GM13977 (cell line): ENCODE results near the gene TMEM89.

Source experiments
- DNase-seq: peaks from one replicate; pipeline ENCODE4 v3.0.0; 2012; ENCODE audit warnings: low spot score
- in situ Hi-C: fragments of 300-500 bp; cut with MboI; formaldehyde crosslinking; loops from one replicate; pipeline ENCODE4 v1.12.0; 2022; ENCODE audit warnings: low sequenced_read_pairs, low pct_unique_long_range_greater_than_20kb, mixed read lengths, inconsistent platforms; ENCODE audit not compliant: unreplicated experiment
- TF ChIP-seq, protein P1 (sequence below): IDR thresholded peaks from 2 replicates; pipeline ENCODE4 v1.5.1; 2012; ENCODE audit warnings: mild to moderate bottlenecking, control low read depth; ENCODE audit not compliant: insufficient read depth; ENCODE audit errors: extremely low read depth, missing control alignments

TMEM89 gene

GRCh38 chr3:48652923-48653715 lies 31.6 kb upstream of the TMEM89 start:
- in situ Hi-C loops = no loop called here
- DNase-seq = no peak
- TF ChIP-seq, protein P1, sequence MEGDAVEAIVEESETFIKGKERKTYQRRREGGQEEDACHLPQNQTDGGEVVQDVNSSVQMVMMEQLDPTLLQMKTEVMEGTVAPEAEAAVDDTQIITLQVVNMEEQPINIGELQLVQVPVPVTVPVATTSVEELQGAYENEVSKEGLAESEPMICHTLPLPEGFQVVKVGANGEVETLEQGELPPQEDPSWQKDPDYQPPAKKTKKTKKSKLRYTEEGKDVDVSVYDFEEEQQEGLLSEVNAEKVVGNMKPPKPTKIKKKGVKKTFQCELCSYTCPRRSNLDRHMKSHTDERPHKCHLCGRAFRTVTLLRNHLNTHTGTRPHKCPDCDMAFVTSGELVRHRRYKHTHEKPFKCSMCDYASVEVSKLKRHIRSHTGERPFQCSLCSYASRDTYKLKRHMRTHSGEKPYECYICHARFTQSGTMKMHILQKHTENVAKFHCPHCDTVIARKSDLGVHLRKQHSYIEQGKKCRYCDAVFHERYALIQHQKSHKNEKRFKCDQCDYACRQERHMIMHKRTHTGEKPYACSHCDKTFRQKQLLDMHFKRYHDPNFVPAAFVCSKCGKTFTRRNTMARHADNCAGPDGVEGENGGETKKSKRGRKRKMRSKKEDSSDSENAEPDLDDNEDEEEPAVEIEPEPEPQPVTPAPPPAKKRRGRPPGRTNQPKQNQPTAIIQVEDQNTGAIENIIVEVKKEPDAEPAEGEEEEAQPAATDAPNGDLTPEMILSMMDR = no peak

- no peak for DNase-seq
- in situ Hi-C loops = no loop called here
- TF ChIP-seq, protein P1 = no peak
These were observed 30.2 kb upstream of the TMEM89 start for GRCh38 chr3:48651771-48652170.

GRCh38 chr3:48650723-48651122 lies 29.2 kb upstream of the TMEM89 start:
- TF ChIP-seq, protein P1 = no peak
- DNase-seq = no peak
- in situ Hi-C loops = no loop called here

DNA sequence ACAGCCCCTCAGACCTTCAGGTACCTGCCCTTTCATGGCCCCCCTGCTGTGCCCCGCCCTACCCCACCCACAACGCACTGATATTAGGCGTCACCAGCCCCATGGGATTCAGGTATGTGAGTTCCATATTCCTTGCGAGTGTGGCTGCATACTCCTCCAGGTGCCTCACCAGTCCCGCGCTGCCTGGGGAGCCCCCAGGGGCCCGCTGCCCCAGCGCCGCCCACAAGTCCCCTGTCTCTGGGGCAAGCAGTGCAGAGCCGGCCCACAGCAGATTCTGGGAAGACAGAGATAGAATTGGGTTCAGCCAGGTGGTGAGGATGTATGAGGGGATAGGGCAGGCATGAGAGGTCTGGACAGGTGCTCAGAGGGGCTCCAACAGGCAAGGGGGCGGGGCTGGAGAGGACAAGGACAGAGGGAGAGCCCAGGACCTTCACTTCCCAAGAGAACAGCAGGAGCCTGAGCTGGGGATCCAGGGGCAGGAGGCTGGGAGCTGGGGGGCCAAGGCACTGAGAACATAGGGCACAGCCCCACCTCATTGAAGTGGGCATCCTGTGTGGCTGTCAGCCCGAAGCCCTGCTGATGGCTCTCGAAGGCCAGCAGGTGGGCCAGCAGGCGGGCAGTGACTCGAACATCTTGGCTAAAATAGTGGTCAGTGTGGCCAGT lies 26.8 kb upstream of the TMEM89 start:
- TF ChIP-seq, protein P1 = no peak
- no peak for DNase-seq
- in situ Hi-C loops = no loop called here

DNA sequence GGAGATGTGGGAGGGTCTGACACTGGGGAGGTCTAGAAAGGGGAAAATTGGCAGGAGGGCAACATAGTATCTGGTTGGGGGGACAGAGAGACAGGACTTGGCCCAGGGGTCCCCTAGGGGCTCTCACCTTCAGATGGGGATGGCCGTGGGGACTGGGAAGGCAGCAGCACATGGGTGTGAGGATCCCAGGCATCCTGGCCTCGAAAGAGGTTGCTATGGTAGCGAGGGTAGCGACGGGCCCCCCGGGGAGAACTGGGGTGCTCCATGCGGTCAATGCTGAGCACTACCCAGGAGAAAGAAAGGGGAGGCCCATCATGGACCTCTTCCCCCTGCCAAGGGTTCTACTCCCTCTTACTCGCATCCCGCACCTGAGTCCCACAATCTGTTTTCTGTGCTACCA lies 26.1 kb upstream of the TMEM89 start:
- TF ChIP-seq, protein P1 = no peak
- no peak for DNase-seq
- in situ Hi-C loops = no loop called here

GRCh38 chr3:48644898-48645760 lies 23.6 kb upstream of the TMEM89 start:
- in situ Hi-C loops = no loop called here
- no peak for DNase-seq
- TF ChIP-seq, protein P1 = no peak
